Upper lobe of left lung (tissue), 4 donors: ENCODE data around the gene FTO.
"Not testable (repeated sequence)": the region's sequence is repeated elsewhere in the genome, so short reads cannot be mapped to it uniquely, and the experiment has no call there.

ENCODE experiments used
- CTCF ChIP-seq, 6 experiments: fragments of 450-650 bp in 4 of 6; fragments of 200-600 bp in 2 of 6; sonication (generic) in 2 of 6; IDR thresholded peaks; one replicate each; pipeline ENCODE4 v1.5.1; 2016 to 2019; ENCODE audit warnings: antibody characterized with exemption in 6 of 6
- EP300 ChIP-seq, 4 donors: sonication (generic); formaldehyde crosslinking; IDR thresholded peaks; one replicate each; pipeline ENCODE4 v1.5.1; 2017; ENCODE audit warnings: antibody characterized with exemption in 4 of 4, control low read depth in 2 of 4
- POLR2A ChIP-seq, 4 donors: fragments of 450-650 bp; IDR thresholded peaks; one replicate each; pipeline ENCODE4 v1.5.1; 2016 to 2017; ENCODE audit warnings: antibody characterized with exemption in 4 of 4, mild to moderate bottlenecking in 2 of 4
- POLR2AphosphoS5 ChIP-seq, 2 donors: sonication (generic); formaldehyde crosslinking; IDR thresholded peaks; one replicate each; pipeline ENCODE4 v1.5.1; 2017; ENCODE audit warnings: antibody characterized with exemption in 2 of 2

GRCh38 chr16:54181683-54182329, 477.9 kb downstream of the FTO start:
- not testable (repeated sequence) for TF ChIP-seq CTCF, EP300, POLR2A, POLR2AphosphoS5 (IDR thresholded peaks at IDR 0.05)
